ENCODE results near the gene PHF14. TPM values are rescaled to one million over a fixed set of nuclear protein-coding genes. Genes with fewer than 3 reads are reported as not detected.

Gene PHF14
- total RNA-seq, 2 donors from 2014 or later, result 25.1 to 25.7 TPM

DNA sequence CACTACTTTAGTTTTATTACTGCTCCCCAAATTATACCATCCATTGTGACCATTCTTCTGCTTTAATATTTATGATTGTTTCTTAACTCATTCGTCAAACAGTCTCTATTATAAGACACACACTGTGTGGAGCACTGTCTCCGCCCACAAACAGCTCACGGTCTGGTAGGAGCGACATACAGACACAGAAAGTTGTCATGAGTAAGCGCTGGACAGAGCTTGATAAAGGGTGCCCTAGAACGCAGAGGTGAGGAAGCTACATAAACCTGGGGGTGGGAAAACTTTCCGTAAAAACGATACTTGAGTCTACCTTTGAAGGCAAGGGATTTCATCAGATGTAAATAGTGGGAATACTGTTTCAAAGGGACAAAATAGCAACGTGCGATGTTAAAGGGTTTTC is 207.9 kb downstream of the PHF14 start:
- no peak overlapping the region for H3K27ac ChIP-seq
- H3K27me3 ChIP-seq (replicated peaks; ENCODE audit: insufficient read depth), result no peaks in the 10 kb centered on the region
- WGBS, result 76% methylated on average over 10 of the region's 10 CpGs
- intact Hi-C loops (cut with DNase I), result no loop called here
- H3K4me1 ChIP-seq (replicated peaks), result no peaks in the 10 kb centered on the region
- no peak overlapping the region for H3K4me3 ChIP-seq
- no peaks in the 10 kb centered on the region for H3K9me3 ChIP-seq
- no peak for TF ChIP-seq POLR2A (IDR thresholded peaks at IDR 0.05)
- TF ChIP-seq, protein P1, sequence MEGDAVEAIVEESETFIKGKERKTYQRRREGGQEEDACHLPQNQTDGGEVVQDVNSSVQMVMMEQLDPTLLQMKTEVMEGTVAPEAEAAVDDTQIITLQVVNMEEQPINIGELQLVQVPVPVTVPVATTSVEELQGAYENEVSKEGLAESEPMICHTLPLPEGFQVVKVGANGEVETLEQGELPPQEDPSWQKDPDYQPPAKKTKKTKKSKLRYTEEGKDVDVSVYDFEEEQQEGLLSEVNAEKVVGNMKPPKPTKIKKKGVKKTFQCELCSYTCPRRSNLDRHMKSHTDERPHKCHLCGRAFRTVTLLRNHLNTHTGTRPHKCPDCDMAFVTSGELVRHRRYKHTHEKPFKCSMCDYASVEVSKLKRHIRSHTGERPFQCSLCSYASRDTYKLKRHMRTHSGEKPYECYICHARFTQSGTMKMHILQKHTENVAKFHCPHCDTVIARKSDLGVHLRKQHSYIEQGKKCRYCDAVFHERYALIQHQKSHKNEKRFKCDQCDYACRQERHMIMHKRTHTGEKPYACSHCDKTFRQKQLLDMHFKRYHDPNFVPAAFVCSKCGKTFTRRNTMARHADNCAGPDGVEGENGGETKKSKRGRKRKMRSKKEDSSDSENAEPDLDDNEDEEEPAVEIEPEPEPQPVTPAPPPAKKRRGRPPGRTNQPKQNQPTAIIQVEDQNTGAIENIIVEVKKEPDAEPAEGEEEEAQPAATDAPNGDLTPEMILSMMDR (IDR thresholded peaks at IDR 0.05), result no peak
- TF ChIP-seq POLR2AphosphoS5 (IDR thresholded peaks at IDR 0.05), result no peak
- no peaks in the 10 kb centered on the region for H3K36me3 ChIP-seq
- no peak for DNase-seq (ENCODE audit: low spot score)

- no peak overlapping the region for H3K27ac ChIP-seq
- DNase-seq (ENCODE audit: low spot score), result no peak
- H3K4me3 ChIP-seq, result no peak overlapping the region
- H3K27me3 ChIP-seq (replicated peaks; ENCODE audit: insufficient read depth), result no peaks in the 10 kb centered on the region
- H3K9me3 ChIP-seq, result no peaks in the 10 kb centered on the region
- H3K4me1 ChIP-seq (replicated peaks), result no peaks in the 10 kb centered on the region
- intact Hi-C loops (cut with DNase I), result no loop called here
- TF ChIP-seq, protein P1 (IDR thresholded peaks at IDR 0.05), result no peak
- TF ChIP-seq POLR2AphosphoS5 (IDR thresholded peaks at IDR 0.05) (no peak), POLR2A (IDR thresholded peaks at IDR 0.05) (no peak)
- 75% methylated on average over 1 of the region's 1 CpG for WGBS
- no peaks in the 10 kb centered on the region for H3K36me3 ChIP-seq
Observed at GRCh38 chr7:11182736-11183135, 209.1 kb downstream of the PHF14 start.

DNA sequence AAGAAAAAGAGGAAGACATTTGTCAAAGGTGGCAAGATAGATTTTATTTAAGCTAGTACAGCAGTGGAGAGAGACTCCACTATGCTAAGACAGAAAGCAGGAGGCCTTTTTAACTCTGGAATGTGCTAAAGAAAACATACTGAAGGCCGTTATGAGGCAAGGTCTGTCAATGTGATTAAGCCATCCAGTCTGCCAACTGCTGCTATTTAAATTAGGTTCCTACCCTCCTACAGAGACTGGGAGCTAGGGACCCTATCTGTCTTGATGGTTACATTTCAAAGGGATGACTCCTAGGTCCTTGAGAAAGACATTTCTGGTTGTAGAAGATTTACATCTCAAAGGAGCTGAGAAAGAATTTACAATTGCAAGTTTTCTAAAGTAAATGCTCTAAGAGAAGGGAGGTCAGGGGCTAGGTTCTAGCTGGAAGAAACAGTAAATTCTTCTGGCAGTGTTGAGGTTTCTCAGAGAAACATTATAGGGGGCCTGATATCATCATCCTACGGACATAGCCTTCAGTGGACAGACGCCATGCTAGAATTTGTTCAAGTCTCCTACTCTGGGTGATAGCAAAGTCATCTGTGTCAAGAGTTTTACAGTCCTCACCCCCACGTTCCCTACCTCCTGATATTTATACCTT is 211.6 kb downstream of the PHF14 start:
- Histone ChIP-seq H3K36me3 (no peaks in the 10 kb centered on the region), H3K27me3 (replicated peaks; ENCODE audit: insufficient read depth) (no peaks in the 10 kb centered on the region), H3K9me3 (no peaks in the 10 kb centered on the region), H3K4me1 (replicated peaks) (no peaks in the 10 kb centered on the region), H3K27ac (no peak overlapping the region), H3K4me3 (no peak overlapping the region)
- WGBS, result 73% methylated on average over 4 of the region's 4 CpGs
- DNase-seq (ENCODE audit: low spot score), result no peak
- intact Hi-C loops (cut with DNase I), result no loop called here
- TF ChIP-seq, protein P1 (IDR thresholded peaks at IDR 0.05), result no peak
- TF ChIP-seq POLR2A (IDR thresholded peaks at IDR 0.05) (no peak), POLR2AphosphoS5 (IDR thresholded peaks at IDR 0.05) (no peak)

GRCh38 chr7:11188529-11189310 is 215.0 kb downstream of the PHF14 start:
- no peak overlapping the region for H3K27ac ChIP-seq
- no peak for TF ChIP-seq POLR2AphosphoS5 (IDR thresholded peaks at IDR 0.05)
- no peak for TF ChIP-seq POLR2A (IDR thresholded peaks at IDR 0.05)
- TF ChIP-seq, protein P1 (IDR thresholded peaks at IDR 0.05), result no peak
- intact Hi-C loops (cut with DNase I), result no loop called here
- no peaks in the 10 kb centered on the region for H3K27me3 ChIP-seq (replicated peaks; ENCODE audit: insufficient read depth)
- H3K4me1 ChIP-seq (replicated peaks), result no peaks in the 10 kb centered on the region
- no peak for DNase-seq (ENCODE audit: low spot score)
- H3K9me3 ChIP-seq, result no peaks in the 10 kb centered on the region
- H3K4me3 ChIP-seq, result no peak overlapping the region
- H3K36me3 ChIP-seq, result no peaks in the 10 kb centered on the region
- WGBS, result 79% methylated on average over 8 of the region's 8 CpGs

DNA sequence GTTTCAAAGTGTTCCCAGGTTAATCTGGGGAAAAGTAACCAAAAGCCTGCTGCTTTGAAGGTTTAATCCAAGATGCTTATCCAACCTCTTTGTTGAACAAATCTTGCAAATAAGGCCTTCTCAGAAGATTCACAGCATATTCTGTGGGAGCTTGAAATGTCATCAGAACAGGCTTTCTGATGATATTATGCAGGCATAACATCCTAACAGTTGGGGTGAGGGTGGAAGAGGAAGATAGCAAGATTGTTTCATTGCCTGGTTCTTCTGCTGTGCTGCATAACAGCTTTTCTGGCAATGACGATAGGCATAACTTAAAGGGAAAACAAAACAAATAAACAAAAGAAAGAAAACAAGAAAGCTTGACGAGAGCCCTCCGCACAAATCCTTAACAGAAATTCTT is 217.4 kb downstream of the PHF14 start:
- Histone ChIP-seq H3K27ac (no peak overlapping the region), H3K4me1 (replicated peaks) (no peaks in the 10 kb centered on the region), H3K36me3 (no peaks in the 10 kb centered on the region), H3K9me3 (no peaks in the 10 kb centered on the region), H3K4me3 (no peak overlapping the region), H3K27me3 (replicated peaks; ENCODE audit: insufficient read depth) (no peaks in the 10 kb centered on the region)
- TF ChIP-seq POLR2A (IDR thresholded peaks at IDR 0.05), result no peak
- TF ChIP-seq, protein P1 (IDR thresholded peaks at IDR 0.05), result no peak
- TF ChIP-seq POLR2AphosphoS5 (IDR thresholded peaks at IDR 0.05), result no peak
- no peak for DNase-seq (ENCODE audit: low spot score)
- WGBS, result 79% methylated on average over 3 of the region's 3 CpGs
- intact Hi-C loops (cut with DNase I), result no loop called here
